IMR-90 (cell line): Measurements from ENCODE around the gene PSMD9.

Experiments used
- BHLHE40 ChIP-seq: fragments of 150-350 bp; IDR thresholded peaks from 2 replicates; pipeline ENCODE4 v1.6.1; 2016; ENCODE audit warnings: mild to moderate bottlenecking, low read depth, low read length
- CTCF ChIP-seq: conservative IDR thresholded peaks from 2 replicates; pipeline ENCODE4 v1.5.1; 2012; ENCODE audit warnings: mild to moderate bottlenecking, low read depth, low read length, improper control_type of control experiment
- FOS ChIP-seq: fragments of 150-350 bp; IDR thresholded peaks from 2 replicates; pipeline ENCODE4 v1.6.1; 2016; ENCODE audit warnings: low read depth, low read length
- MAFK ChIP-seq: IDR thresholded peaks from 2 replicates; pipeline ENCODE4 v1.6.1; 2012; ENCODE audit warnings: low read depth, low read length, improper control_type of control experiment
- POLR2A ChIP-seq: IDR thresholded peaks from 2 replicates; pipeline ENCODE4 v1.6.1; 2012; ENCODE audit warnings: mild to moderate bottlenecking, low read depth, low read length
- RAD21 ChIP-seq: IDR thresholded peaks from 2 replicates; pipeline ENCODE4 v1.6.1; 2012; ENCODE audit warnings: low read length, improper control_type of control experiment
- RFX5 ChIP-seq: IDR thresholded peaks from 2 replicates; pipeline ENCODE4 v1.8.0; 2012; ENCODE audit warnings: low read depth, mild to moderate bottlenecking, low read length, moderate library complexity
- USF2 ChIP-seq: fragments of 150-350 bp; IDR thresholded peaks from 2 replicates; pipeline ENCODE4 v1.6.1; 2017; ENCODE audit warnings: mild to moderate bottlenecking, antibody characterized with exemption, low read length, low read depth

DNA sequence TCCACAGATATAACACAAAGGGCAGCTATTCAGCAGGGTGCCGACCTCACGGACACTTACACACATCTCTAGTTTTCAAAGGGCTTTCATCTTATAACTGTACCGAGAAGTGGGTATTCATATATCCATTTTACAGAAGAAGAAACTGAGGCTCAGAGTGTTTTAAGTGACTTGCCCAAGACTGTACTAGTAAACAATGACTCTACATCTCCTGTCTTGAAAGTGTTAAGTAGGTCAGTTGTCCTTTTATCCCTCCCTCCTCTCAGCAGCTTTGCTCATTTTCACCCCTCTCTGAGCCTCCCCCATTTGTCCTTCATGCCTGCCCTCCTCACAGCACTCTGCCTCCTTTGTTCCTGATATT is 43.6 kb downstream of the PSMD9 start:
- TF ChIP-seq POLR2A (no peak), CTCF (no peak), FOS (no peak), MAFK (no peak), RAD21 (no peak), USF2 (no peak), BHLHE40 (no peak), RFX5 (no peak)
